ENCODE results near the gene TRIM66.

Gene TRIM66

DNA sequence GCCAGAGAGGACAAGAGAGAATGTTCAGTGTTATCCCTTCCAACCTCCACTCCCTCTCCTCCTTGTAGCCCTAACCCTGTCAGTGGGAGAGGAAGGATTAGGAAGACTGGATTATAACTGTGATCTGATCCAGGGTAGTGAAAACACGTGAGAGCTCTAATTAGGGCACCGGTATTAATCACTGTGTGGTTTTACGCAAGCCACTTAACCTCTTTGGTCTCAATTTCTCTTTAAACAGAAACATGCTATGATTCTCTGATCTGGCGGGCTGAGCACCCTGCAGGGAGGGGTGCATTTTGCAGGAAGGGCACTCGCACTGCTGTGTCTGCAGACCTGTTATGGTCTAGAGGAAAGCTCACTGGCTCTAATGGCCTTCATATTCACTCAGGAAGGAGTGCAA lies 11.7 kb upstream of the TRIM66 start:
- Histone ChIP-seq H3K27me3 (ENCODE audit: insufficient read depth, low read length, poor library complexity) (no peaks in the 10 kb centered on the region), H3K9me3 (ENCODE audit: insufficient read depth, low read length, severe bottlenecking) (no peaks in the 10 kb centered on the region), H3K79me2 (ENCODE audit: insufficient read depth, low read length) (peaks cover 39% of the 10 kb centered on the region), H4K20me1 (ENCODE audit: insufficient read depth, low read length) (no peaks in the 10 kb centered on the region), H3K4me3 (ENCODE audit: low read depth in 1 of 2, low read length in 2 of 2) (no peak overlapping the region), H3K36me3 (ENCODE audit: insufficient read depth, low read length) (peaks cover 4% of the 10 kb centered on the region; the same call in 1 of the 2 replicates), H2AFZ (ENCODE audit: low read depth, low read length) (no peak overlapping the region), H3K27ac (ENCODE audit: low read length) (no peak overlapping the region), H3K9ac (ENCODE audit: low read depth, low read length) (no peak overlapping the region), H3K4me1 (ENCODE audit: insufficient read depth, low read length) (peaks cover 16% of the 10 kb centered on the region), H3K4me2 (ENCODE audit: insufficient read depth, low read length) (no peak overlapping the region)
- TF ChIP-seq EZH2 (IDR thresholded peaks at IDR 0.05; ENCODE audit: borderline replicate concordance, low read depth, low read length, severe bottlenecking), result no peak
- TF ChIP-seq, protein P1, sequence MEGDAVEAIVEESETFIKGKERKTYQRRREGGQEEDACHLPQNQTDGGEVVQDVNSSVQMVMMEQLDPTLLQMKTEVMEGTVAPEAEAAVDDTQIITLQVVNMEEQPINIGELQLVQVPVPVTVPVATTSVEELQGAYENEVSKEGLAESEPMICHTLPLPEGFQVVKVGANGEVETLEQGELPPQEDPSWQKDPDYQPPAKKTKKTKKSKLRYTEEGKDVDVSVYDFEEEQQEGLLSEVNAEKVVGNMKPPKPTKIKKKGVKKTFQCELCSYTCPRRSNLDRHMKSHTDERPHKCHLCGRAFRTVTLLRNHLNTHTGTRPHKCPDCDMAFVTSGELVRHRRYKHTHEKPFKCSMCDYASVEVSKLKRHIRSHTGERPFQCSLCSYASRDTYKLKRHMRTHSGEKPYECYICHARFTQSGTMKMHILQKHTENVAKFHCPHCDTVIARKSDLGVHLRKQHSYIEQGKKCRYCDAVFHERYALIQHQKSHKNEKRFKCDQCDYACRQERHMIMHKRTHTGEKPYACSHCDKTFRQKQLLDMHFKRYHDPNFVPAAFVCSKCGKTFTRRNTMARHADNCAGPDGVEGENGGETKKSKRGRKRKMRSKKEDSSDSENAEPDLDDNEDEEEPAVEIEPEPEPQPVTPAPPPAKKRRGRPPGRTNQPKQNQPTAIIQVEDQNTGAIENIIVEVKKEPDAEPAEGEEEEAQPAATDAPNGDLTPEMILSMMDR (IDR thresholded peaks at IDR 0.05; ENCODE audit: borderline replicate concordance, extremely low read depth, low read length, poor library complexity, severe bottlenecking), result no peak
- DNase-seq (no peak), ATAC-seq (ENCODE audit: insufficient read depth, low read depth) (no peak)

DNA sequence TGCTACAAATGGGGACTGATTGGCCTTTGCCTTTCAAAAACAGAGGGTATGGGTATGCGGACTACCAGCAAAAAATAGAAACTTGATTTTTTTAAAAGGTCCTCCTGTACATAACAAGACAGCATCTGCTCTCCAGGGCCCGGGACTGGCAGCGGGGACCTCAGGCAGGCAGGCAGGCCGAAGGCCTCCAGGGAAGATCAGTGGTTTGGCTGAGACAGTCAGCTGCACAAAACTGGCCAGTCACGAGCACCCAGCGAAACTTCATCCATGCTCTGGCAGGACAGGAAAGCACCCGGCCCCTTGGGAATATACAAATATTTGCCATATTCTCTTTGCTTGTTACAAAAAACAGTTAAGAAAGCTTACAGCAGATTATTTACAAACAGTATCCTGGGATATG lies 11.1 kb upstream of the TRIM66 start:
- H3K4me1 ChIP-seq (ENCODE audit: insufficient read depth, low read length), result peaks cover 16% of the 10 kb centered on the region
- peaks cover 4% of the 10 kb centered on the region; the same call in 1 of the 2 replicates for H3K36me3 ChIP-seq (ENCODE audit: insufficient read depth, low read length)
- no peak overlapping the region for H3K4me2 ChIP-seq (ENCODE audit: insufficient read depth, low read length)

DNA sequence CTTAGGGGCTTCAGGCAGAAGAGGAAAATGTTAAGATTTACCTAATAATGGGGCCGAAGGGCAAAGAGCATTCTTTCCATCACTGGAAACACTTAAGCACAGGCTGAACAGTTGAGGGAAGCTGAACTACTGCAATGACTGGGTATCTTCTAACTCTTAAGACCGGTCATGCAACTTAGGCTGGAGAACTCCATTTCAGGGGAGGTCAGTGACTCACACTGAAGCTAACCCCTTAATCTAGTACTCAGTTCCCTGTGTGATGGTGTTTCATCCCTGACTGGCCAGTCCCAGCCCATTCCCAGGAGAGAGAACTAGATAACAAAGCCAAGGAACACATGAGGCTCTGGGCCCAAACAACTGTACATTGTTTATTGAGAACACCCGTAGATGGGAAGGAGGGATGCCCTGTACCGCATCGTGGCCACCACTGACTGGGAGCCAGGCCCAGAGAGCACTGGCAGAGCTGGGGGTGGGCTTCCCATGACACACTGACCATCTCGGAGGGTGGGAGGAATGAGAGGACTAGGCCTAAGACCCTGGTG lies 10.6 kb upstream of the TRIM66 start:
- Histone ChIP-seq H3K27me3 (ENCODE audit: insufficient read depth, low read length, poor library complexity) (no peaks in the 10 kb centered on the region), H3K79me2 (ENCODE audit: insufficient read depth, low read length) (peaks cover 47% of the 10 kb centered on the region), H3K9me3 (ENCODE audit: insufficient read depth, low read length, severe bottlenecking) (no peaks in the 10 kb centered on the region), H3K9ac (ENCODE audit: low read depth, low read length) (no peak overlapping the region), H3K4me3 (ENCODE audit: low read depth in 1 of 2, low read length in 2 of 2) (no peak overlapping the region), H3K27ac (ENCODE audit: low read length) (no peak overlapping the region), H4K20me1 (ENCODE audit: insufficient read depth, low read length) (no peaks in the 10 kb centered on the region), H3K4me2 (ENCODE audit: insufficient read depth, low read length) (no peak overlapping the region), H2AFZ (ENCODE audit: low read depth, low read length) (no peak overlapping the region), H3K36me3 (ENCODE audit: insufficient read depth, low read length) (peaks cover 4% of the 10 kb centered on the region; the same call in 1 of the 2 replicates), H3K4me1 (ENCODE audit: insufficient read depth, low read length) (peaks cover 20% of the 10 kb centered on the region)
- no peak for TF ChIP-seq EZH2 (IDR thresholded peaks at IDR 0.05; ENCODE audit: borderline replicate concordance, low read depth, low read length, severe bottlenecking)
- TF ChIP-seq, protein P1 (IDR thresholded peaks at IDR 0.05; ENCODE audit: borderline replicate concordance, extremely low read depth, low read length, poor library complexity, severe bottlenecking), result no peak
- DNase-seq (no peak), ATAC-seq (ENCODE audit: insufficient read depth, low read depth) (no peak)

More for the DNA sequence above, 11.1 kb upstream of the TRIM66 start:
- H3K27ac ChIP-seq (ENCODE audit: low read length), result no peak overlapping the region
- H3K4me3 ChIP-seq (ENCODE audit: low read depth in 1 of 2, low read length in 2 of 2), result no peak overlapping the region
- no peak for ATAC-seq (ENCODE audit: insufficient read depth, low read depth)
- peaks cover 45% of the 10 kb centered on the region for H3K79me2 ChIP-seq (ENCODE audit: insufficient read depth, low read length)
- no peak overlapping the region for H3K9ac ChIP-seq (ENCODE audit: low read depth, low read length)
- H3K9me3 ChIP-seq (ENCODE audit: insufficient read depth, low read length, severe bottlenecking), result no peaks in the 10 kb centered on the region
- no peak overlapping the region for H2AFZ ChIP-seq (ENCODE audit: low read depth, low read length)
- no peaks in the 10 kb centered on the region for H3K27me3 ChIP-seq (ENCODE audit: insufficient read depth, low read length, poor library complexity)
- no peak for DNase-seq
- no peaks in the 10 kb centered on the region for H4K20me1 ChIP-seq (ENCODE audit: insufficient read depth, low read length)
- no peak for TF ChIP-seq EZH2 (IDR thresholded peaks at IDR 0.05; ENCODE audit: borderline replicate concordance, low read depth, low read length, severe bottlenecking)
- TF ChIP-seq, protein P1 (IDR thresholded peaks at IDR 0.05; ENCODE audit: borderline replicate concordance, extremely low read depth, low read length, poor library complexity, severe bottlenecking), result no peak
